ENCODE measurements around the gene TNIK. TPM values are rescaled to one million over a fixed set of nuclear protein-coding genes. Genes with fewer than 3 reads are reported as not detected.

TNIK gene
- total and polyA plus RNA-seq, 2 of the 13 experiments (the other 11 are each of a cell fraction or from before 2014, with no cell fraction given), result 0.15 to 0.22 TPM

DNA sequence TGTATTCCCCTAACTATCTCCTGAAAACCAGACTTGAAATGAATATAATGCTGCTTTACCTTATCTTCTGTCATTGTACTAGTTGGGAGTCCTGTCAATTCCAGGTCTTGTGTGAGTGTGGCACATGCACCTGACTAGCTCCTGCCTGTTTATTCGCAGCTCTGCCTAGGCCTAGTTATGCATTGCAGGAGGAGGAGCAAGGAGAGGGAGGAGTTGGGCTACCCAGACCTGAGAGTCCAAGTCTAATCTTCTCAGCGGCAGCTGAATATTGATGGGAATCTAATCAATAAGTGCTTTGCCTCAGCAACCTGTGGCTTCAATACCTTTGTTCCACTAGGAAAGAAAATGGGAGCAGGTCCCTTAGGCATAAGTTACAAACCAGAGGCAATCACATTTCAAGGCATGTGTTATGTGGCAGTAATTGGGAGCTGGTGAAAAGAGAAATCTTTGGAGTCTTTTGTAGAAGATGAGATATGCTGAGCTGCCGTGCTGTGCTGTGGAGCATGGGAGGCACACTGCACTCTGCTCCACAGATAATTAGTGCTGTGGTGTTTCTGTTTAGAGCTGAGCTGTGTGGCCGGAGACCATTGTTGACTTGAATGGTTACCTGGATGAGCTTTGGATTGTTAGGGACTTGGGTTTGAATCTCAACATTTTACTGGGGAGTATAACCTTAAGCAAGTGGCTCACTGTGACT lies 433.5 kb downstream of the TNIK start, which contains the start of gene SLC2A2:
Gene SLC2A2 (minus strand): TSS at position 124 of the 697 bp plus-strand sequence. CDS start 50 bp downstream, at position 74.
- no peaks in the 10 kb centered on the region for H3K27me3 ChIP-seq (ENCODE audit: control insufficient read depth in 1 of 2, insufficient read depth in 2 of 2, low read length in 2 of 2)
- H4K20me1 ChIP-seq (ENCODE audit: insufficient read depth, low read length), result no peaks in the 10 kb centered on the region
- no peaks in the 10 kb centered on the region for H3K36me3 ChIP-seq (replicated peaks in 1 of 2; ENCODE audit: control insufficient read depth in 1 of 2, insufficient read depth in 2 of 2, low read length in 2 of 2)
- peaks cover 48% of the 10 kb centered on the region for H3K79me2 ChIP-seq (ENCODE audit: insufficient read depth, low read length)
- no TSS peak for BruUV-seq (replicated peaks)
- FAIRE-seq, result peak; percentile 60
- peak within 1 kb of the TSS; percentile 42 to 56 (median 45) for H3K4me3 ChIP-seq (replicated peaks in 1 of 3; ENCODE audit: insufficient read depth in 1 of 3, low read depth in 2 of 3, low read length in 3 of 3)
- CTCF ChIA-PET (ENCODE audit: low intra/inter-chr PET ratio, low total read pairs), result no interaction called here
- 32% methylated on average over 4 of the region's 4 CpGs for WGBS (ENCODE audit: low lambda C conversion rate)
- ATAC-seq, result peak; percentile 79
- H3K9ac ChIP-seq (ENCODE audit: insufficient read depth, low read depth, low read length), result peak within 1 kb of the TSS; percentile 47
- H3K4me1 ChIP-seq (ENCODE audit: insufficient read depth, low read length), result peaks cover 77% of the 10 kb centered on the region
- H3K9me3 ChIP-seq (ENCODE audit: low read length), result no peaks in the 10 kb centered on the region
- peak within 1 kb of the TSS; percentile 65 for H3K27ac ChIP-seq (ENCODE audit: extremely low read length, insufficient read depth, low read length)
- in situ Hi-C loops (cut with HindIII; ENCODE audit: extremely low pct_ligation_motif_present, low pct_unique_long_range_greater_than_20kb), result no loop called here
- peak within 1 kb of the TSS; percentile 61 for H2AFZ ChIP-seq (ENCODE audit: low read length)
- POLR2A ChIA-PET, result interaction anchor here (0.8 to 5.9 kb wide), 11 partner anchors 8 to 65 kb away, joined by 3 to 31 read pairs (median 4); no protein-coding TSS in a partner anchor
- peak within 1 kb of the TSS; percentile 70 for H3K4me2 ChIP-seq (ENCODE audit: low read depth, low read length)
- intact Hi-C loops (cut with micrococcal nuclease; ENCODE audit: unreplicated experiment), result no loop called here
- DNase-seq (ENCODE audit: low spot score), result peak; percentile 58
- TF ChIP-seq SIN3A (IDR thresholded peaks at IDR 0.05; ENCODE audit: borderline replicate concordance, low read depth, low read length), result 0 out of 2 replicates have a peak, but pooled peaks have one; percentile 45
- no peak for TF ChIP-seq REPIN1 (CRISPR knock-in tag; IDR thresholded peaks at IDR 0.05; ENCODE audit: borderline replicate concordance, low read depth)
- TF ChIP-seq, protein P1, sequence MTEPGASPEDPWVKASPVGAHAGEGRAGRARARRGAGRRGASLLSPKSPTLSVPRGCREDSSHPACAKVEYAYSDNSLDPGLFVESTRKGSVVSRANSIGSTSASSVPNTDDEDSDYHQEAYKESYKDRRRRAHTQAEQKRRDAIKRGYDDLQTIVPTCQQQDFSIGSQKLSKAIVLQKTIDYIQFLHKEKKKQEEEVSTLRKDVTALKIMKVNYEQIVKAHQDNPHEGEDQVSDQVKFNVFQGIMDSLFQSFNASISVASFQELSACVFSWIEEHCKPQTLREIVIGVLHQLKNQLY (CRISPR knock-in tag; IDR thresholded peaks at IDR 0.05), result no peak
- TF ChIP-seq ZNF350 (CRISPR knock-in tag; IDR thresholded peaks at IDR 0.05; ENCODE audit: borderline replicate concordance, low read depth), result 0 out of 2 replicates have a peak, but pooled peaks have one; percentile 46
- peak; percentile 86 for TF ChIP-seq ZFX (CRISPR knock-in tag; IDR thresholded peaks at IDR 0.05; ENCODE audit: low read depth)
- no peak for TF ChIP-seq TOE1 (CRISPR knock-in tag; IDR thresholded peaks at IDR 0.05)
- TF ChIP-seq KLF16 (CRISPR knock-in tag; IDR thresholded peaks at IDR 0.05), result 0 out of 4 replicates have a peak, but pooled peaks of 1 of the 2 experiments have one; percentile 29
- TF ChIP-seq GATAD2A (CRISPR knock-in tag; IDR thresholded peaks at IDR 0.05), result peak; percentile 41
- 0 out of 2 replicates have a peak, but pooled peaks have one; percentile 14 for TF ChIP-seq PITX1 (CRISPR knock-in tag; IDR thresholded peaks at IDR 0.05)
- TF ChIP-seq ZBTB46 (CRISPR knock-in tag; IDR thresholded peaks at IDR 0.05; ENCODE audit: borderline replicate concordance), result no peak
- TF ChIP-seq ETV5 (CRISPR knock-in tag; IDR thresholded peaks at IDR 0.05; ENCODE audit: borderline replicate concordance), result no peak
- no peak for TF ChIP-seq THRA (CRISPR knock-in tag; IDR thresholded peaks at IDR 0.05; ENCODE audit: borderline replicate concordance)
- no peak for TF ChIP-seq CREB1 (IDR thresholded peaks at IDR 0.05)
- TF ChIP-seq CREB1 (CRISPR knock-in tag; IDR thresholded peaks at IDR 0.05), result 0 out of 2 replicates have a peak, but pooled peaks have one; percentile 30
- TF ChIP-seq ZNF331 (CRISPR knock-in tag; IDR thresholded peaks at IDR 0.05), result peak; percentile 45; the same call in 1 of the 2 replicates
- TF ChIP-seq YEATS4 (CRISPR knock-in tag; IDR thresholded peaks at IDR 0.05; ENCODE audit: borderline replicate concordance), result no peak; the same call in 1 of the 2 replicates
- TF ChIP-seq SOX5 (CRISPR knock-in tag; IDR thresholded peaks at IDR 0.05; ENCODE audit: borderline replicate concordance), result 0 out of 2 replicates have a peak, but pooled peaks have one; percentile 23
- no peak for TF ChIP-seq SMARCE1 (IDR thresholded peaks at IDR 0.05; ENCODE audit: borderline replicate concordance)
- TF ChIP-seq MBNL3 (CRISPR knock-in tag; conservative IDR thresholded peaks at IDR 0.05), result no peak
- peak; percentile 82 for TF ChIP-seq ZMYM4 (CRISPR knock-in tag; IDR thresholded peaks at IDR 0.05)

All from HepG2 (cell line).